Brain microvascular endothelial cell (primary cell): ENCODE data around the gene PYGM.

ENCODE experiments used
- DNase-seq: peaks from one replicate; pipeline ENCODE4 v3.0.0-alpha.2; 2020
- H3K27ac ChIP-seq: fragments of 250-450 bp; sonication (Bioruptor Pico); 2 replicates; pipeline ENCODE4 v1.5.1; 2020; ENCODE audit warnings: mild to moderate bottlenecking, moderate library complexity
- H3K27me3 ChIP-seq: fragments of 250-450 bp; sonication (Bioruptor Pico); replicated peaks from 2 replicates; pipeline ENCODE4 v1.5.1; 2020; ENCODE audit warnings: mild to moderate bottlenecking
- H3K36me3 ChIP-seq: fragments of 250-450 bp; sonication (Bioruptor Pico); replicated peaks from 2 replicates; pipeline ENCODE4 v1.5.1; 2020; ENCODE audit warnings: mild to moderate bottlenecking
- H3K4me3 ChIP-seq: 2 replicates; pipeline ENCODE4 v1.5.1; 2011; ENCODE audit warnings: low read depth, mild to moderate bottlenecking, control low read depth, low read length, moderate library complexity
- CTCF ChIP-seq: IDR thresholded peaks from 2 replicates; pipeline ENCODE4 v1.5.1; 2011; ENCODE audit warnings: low read depth, mild to moderate bottlenecking, moderate library complexity, low read length, control low read depth, inconsistent platforms; ENCODE audit errors: missing control alignments
- in situ Hi-C: cut with HindIII; loops from 2 replicates; pipeline ENCODE4 v1.10.0; 2017; ENCODE audit warnings: low sequenced_read_pairs, low pct_ligation_motif_present

Gene PYGM

GRCh38 chr11:64728757-64729365, 30.9 kb downstream of the PYGM start:
- in situ Hi-C loops, result no loop called here

GRCh38 chr11:64726867-64727530, 32.8 kb downstream of the PYGM start:
- in situ Hi-C loops, result no loop called here
- Histone ChIP-seq H3K4me3 (no peak overlapping the region), H3K27me3 (peaks cover 11% of the 10 kb centered on the region), H3K36me3 (no peaks in the 10 kb centered on the region), H3K27ac (no peak overlapping the region)
- no peak for DNase-seq
- TF ChIP-seq CTCF, result no peak

More at GRCh38 chr11:64728757-64729365, 30.9 kb downstream of the PYGM start:
- H3K27ac ChIP-seq, result no peak overlapping the region
- no peak overlapping the region for H3K4me3 ChIP-seq
- peaks cover 7% of the 10 kb centered on the region for H3K27me3 ChIP-seq
- TF ChIP-seq CTCF, result no peak
- H3K36me3 ChIP-seq, result no peaks in the 10 kb centered on the region
- no peak for DNase-seq

GRCh38 chr11:64726211-64726641, 33.5 kb downstream of the PYGM start:
- in situ Hi-C loops, result no loop called here
- no peak overlapping the region for H3K27ac ChIP-seq
- TF ChIP-seq CTCF, result no peak

GRCh38 chr11:64724863-64725532, 34.8 kb downstream of the PYGM start:
- Histone ChIP-seq H3K27me3 (peaks cover 16% of the 10 kb centered on the region), H3K36me3 (no peaks in the 10 kb centered on the region), H3K4me3 (no peak overlapping the region), H3K27ac (no peak overlapping the region)
- no peak for DNase-seq
- in situ Hi-C loops, result no loop called here
- TF ChIP-seq CTCF, result no peak

More at GRCh38 chr11:64726211-64726641, 33.5 kb downstream of the PYGM start:
- Histone ChIP-seq H3K4me3 (no peak overlapping the region), H3K27me3 (peaks cover 14% of the 10 kb centered on the region), H3K36me3 (no peaks in the 10 kb centered on the region)
- no peak for DNase-seq

- in situ Hi-C loops, result no loop called here
- Histone ChIP-seq H3K27me3 (peaks cover 16% of the 10 kb centered on the region), H3K4me3 (no peak overlapping the region), H3K36me3 (no peaks in the 10 kb centered on the region), H3K27ac (no peak overlapping the region)
- TF ChIP-seq CTCF, result no peak
- no peak for DNase-seq
Measured at GRCh38 chr11:64723907-64724862, 35.6 kb downstream of the PYGM start.
